Uterine smooth muscle cell (primary cell): ENCODE measurements around the gene MAEA. TPM values are rescaled to one million over a fixed set of nuclear protein-coding genes. Genes with fewer than 3 reads are reported as not detected.

Source experiments
- total RNA-seq: library from RNA; depleted of rRNA; stranded (reverse); fragments of >200 nt; gene quantifications from 2 replicates; pipeline ENCODE4 v1.2.3, GENCODE V29; 2014

Gene MAEA
- 60.9 and 61.9 TPM in 2 replicates for total RNA-seq

GRCh38 chr4:1289207-1290164 is at the start of gene MAEA:
Gene MAEA, plus strand, starts transcription at chr4:1289891. Its CDS starts 23 bp downstream, at chr4:1289914.

GRCh38 chr4:1248245-1249147 is 41.2 kb upstream of the MAEA start, which contains the start of gene CTBP1:
Gene CTBP1, minus strand, starts transcription at chr4:1249130. Its CDS starts 7,799 bp downstream, at chr4:1241331.

GRCh38 chr4:1346781-1347409 is 57.2 kb downstream of the MAEA start, which contains the start of gene UVSSA:
Gene UVSSA, plus strand, starts transcription at chr4:1347208. Its CDS starts 884 bp downstream, at chr4:1348092.

Other genes starting within 250 kb of the MAEA start
- gene RNF212, start 176.3 kb upstream of the MAEA start, total RNA-seq = 0.44 and 2.0 TPM in 2 replicates
- 216 and 281 TPM in 2 replicates for gene SPON2, start 117.3 kb upstream of the MAEA start, total RNA-seq
- 251 and 322 TPM in 2 replicates for gene CTBP1, start 40.8 kb upstream of the MAEA start, total RNA-seq
- 10.7 and 12.3 TPM in 2 replicates for gene UVSSA, start 57.3 kb downstream of the MAEA start, total RNA-seq
- gene NKX1-1, start 116.6 kb downstream of the MAEA start, total RNA-seq = not detected in 2 replicates